GM20000 (cell line): Measurements from ENCODE around the gene CFAP74.

Source experiments
- DNase-seq: peaks from one replicate; pipeline ENCODE4 v3.0.0; 2012; ENCODE audit warnings: low spot score
- CTCF ChIP-seq: IDR thresholded peaks from 2 replicates; pipeline ENCODE4 v1.5.1; 2012; ENCODE audit warnings: mild to moderate bottlenecking, control low read depth; ENCODE audit errors: extremely low read depth, missing control alignments

The CFAP74 gene

GRCh38 chr1:2022063-2022770 lies 18.6 kb upstream of the CFAP74 start:
- no peak for TF ChIP-seq CTCF
- DNase-seq, result no peak

- no peak for TF ChIP-seq CTCF
- DNase-seq, result no peak
These were observed 18.0 kb upstream of the CFAP74 start for GRCh38 chr1:2021550-2021949.

- DNase-seq, result no peak
- no peak for TF ChIP-seq CTCF
These were observed 16.7 kb upstream of the CFAP74 start for GRCh38 chr1:2020310-2020655.

- no peak for DNase-seq
- TF ChIP-seq CTCF, result no peak
These were observed 16.2 kb upstream of the CFAP74 start for GRCh38 chr1:2019571-2020309.

DNA sequence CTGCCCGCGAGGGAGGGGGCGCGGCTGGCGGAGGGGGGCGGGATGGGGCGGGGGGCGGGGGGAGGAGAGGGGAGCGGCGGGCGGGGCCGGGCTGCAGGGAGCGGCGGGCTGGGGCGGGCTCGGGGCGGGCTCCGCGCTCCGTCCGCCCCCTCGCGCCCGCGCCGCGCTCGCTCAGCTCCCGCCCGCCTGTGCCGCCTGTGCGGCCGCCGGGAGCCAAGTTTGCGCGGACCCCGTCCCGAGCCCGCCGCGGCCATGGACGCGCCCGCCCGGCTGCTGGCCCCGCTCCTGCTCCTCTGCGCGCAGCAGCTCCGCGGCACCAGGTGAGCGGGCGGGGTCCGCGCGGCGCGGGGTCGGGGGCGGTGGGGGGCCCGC lies 15.6 kb upstream of the CFAP74 start, which contains the start of gene GABRD:
TSS of gene GABRD (plus strand) at position 174 of the 372 bp plus-strand sequence. CDS start at position 253, 79 bp downstream.
- no peak for DNase-seq
- no peak for TF ChIP-seq CTCF

GRCh38 chr1:2018217-2019171 lies 14.9 kb upstream of the CFAP74 start:
- no peak for TF ChIP-seq CTCF
- no peak for DNase-seq
